ENCODE data around the gene SYT12.
A peak's percentile ranks its signal among the peaks of the same experiment; 100 is the strongest.

- no peak for TF ChIP-seq ZNF564 (CRISPR knock-in tag; IDR thresholded peaks at IDR 0.05)
- TF ChIP-seq ZHX1 (CRISPR knock-in tag; IDR thresholded peaks at IDR 0.05; ENCODE audit: low read depth): no peak
- TF ChIP-seq PPARG (CRISPR knock-in tag; conservative IDR thresholded peaks at IDR 0.05): no peak
- no peak for TF ChIP-seq FOXP1 (IDR thresholded peaks at IDR 0.05)
- no peak for TF ChIP-seq FOXP1 (CRISPR knock-in tag; IDR thresholded peaks at IDR 0.05)
- TF ChIP-seq PRDM10 (CRISPR knock-in tag; IDR thresholded peaks at IDR 0.05; ENCODE audit: low read depth): no peak
- TF ChIP-seq HNF4G (IDR thresholded peaks at IDR 0.05; ENCODE audit: borderline replicate concordance, low read depth, low read length): no peak
- no peak for TF ChIP-seq HNF4G (CRISPR knock-in tag; IDR thresholded peaks at IDR 0.05; ENCODE audit: borderline replicate concordance, low read depth)
- no peak for TF ChIP-seq ZNF569 (CRISPR knock-in tag; IDR thresholded peaks at IDR 0.05; ENCODE audit: borderline replicate concordance)
- no peak for TF ChIP-seq MAX (IDR thresholded peaks at IDR 0.05)
- TF ChIP-seq ZSCAN20 (CRISPR knock-in tag; IDR thresholded peaks at IDR 0.05; ENCODE audit: borderline replicate concordance): no peak
- peak; percentile 55 for TF ChIP-seq CTCF (CRISPR knock-in tag; IDR thresholded peaks at IDR 0.05)
- no peak for TF ChIP-seq HOXA7 (CRISPR knock-in tag; IDR thresholded peaks at IDR 0.05)
- no peak for TF ChIP-seq ZBTB26 (CRISPR knock-in tag; IDR thresholded peaks at IDR 0.05; ENCODE audit: borderline replicate concordance)
- no peak for TF ChIP-seq POLR2A (IDR thresholded peaks at IDR 0.05; ENCODE audit: insufficient read depth in 1 of 2, low read depth in 2 of 2, low read length in 2 of 2)
- no peak for TF ChIP-seq DRAP1 (CRISPR knock-in tag; IDR thresholded peaks at IDR 0.05)
These were observed 27.2 kb downstream of the SYT12 start for GRCh38 chr11:67050139-67050538.

Measured in HepG2 (cell line).